ENCODE results near the gene PEDS1. TPM values are rescaled to one million over a fixed set of nuclear protein-coding genes. Genes with fewer than 3 reads are reported as not detected.
A peak's percentile ranks its signal among the peaks of the same experiment; 100 is the strongest.
"Not testable (repeated sequence)": the region's sequence is repeated elsewhere in the genome, so short reads cannot be mapped to it uniquely, and the experiment has no call there.

The PEDS1 gene
- total RNA-seq, 2 donors from 2014 or later = 21.2 to 34.3 TPM

GRCh38 chr20:50110141-50111047 lies 43.1 kb downstream of the PEDS1 start:
- Histone ChIP-seq H3K4me3 (peak overlapping the region; percentile 91), H3K9me3 (no peaks in the 10 kb centered on the region), H3K36me3 (no peaks in the 10 kb centered on the region), H3K27me3 (replicated peaks; ENCODE audit: insufficient read depth) (no peaks in the 10 kb centered on the region), H3K27ac (peak overlapping the region in 1 of 2 donors; percentile 95), H3K4me1 (ENCODE audit: control insufficient read depth in 1 of 2, low read depth in 2 of 2) (peaks cover 32 to 87% of the 10 kb centered on the region in 2 donors)
- DNase-seq (ENCODE audit: low spot score) = no peak
- no peak for TF ChIP-seq CTCF (IDR thresholded peaks at IDR 0.05)
- ATAC-seq (ENCODE audit: insufficient number of reproducible peaks, low FRiP score, low read depth) = no peak

- ATAC-seq (ENCODE audit: insufficient number of reproducible peaks, low FRiP score, low read depth) (no peak), DNase-seq (ENCODE audit: low spot score) (no peak)
- Histone ChIP-seq H3K4me3 (no peak overlapping the region), H3K36me3 (no peaks in the 10 kb centered on the region), H3K9me3 (no peaks in the 10 kb centered on the region), H3K27me3 (replicated peaks; ENCODE audit: insufficient read depth) (no peaks in the 10 kb centered on the region), H3K27ac (peak overlapping the region in 1 of 2 donors; percentile 4), H3K4me1 (ENCODE audit: control insufficient read depth in 1 of 2, low read depth in 2 of 2) (peaks cover 32 to 81% of the 10 kb centered on the region in 2 donors)
- no peak for TF ChIP-seq CTCF (IDR thresholded peaks at IDR 0.05)
Measured at GRCh38 chr20:50108556-50109235, 44.8 kb downstream of the PEDS1 start.

GRCh38 chr20:50107796-50108331 lies 45.7 kb downstream of the PEDS1 start:
- Histone ChIP-seq H3K4me1 (ENCODE audit: control insufficient read depth in 1 of 2, low read depth in 2 of 2) (peaks cover 39 to 84% of the 10 kb centered on the region in 2 donors), H3K36me3 (no peaks in the 10 kb centered on the region), H3K4me3 (no peak overlapping the region), H3K27ac (peak overlapping the region in 1 of 2 donors; percentile 4), H3K9me3 (no peaks in the 10 kb centered on the region), H3K27me3 (replicated peaks; ENCODE audit: insufficient read depth) (no peaks in the 10 kb centered on the region)
- no peak for TF ChIP-seq CTCF (IDR thresholded peaks at IDR 0.05)
- no peak for ATAC-seq (ENCODE audit: insufficient number of reproducible peaks, low FRiP score, low read depth)
- no peak for DNase-seq (ENCODE audit: low spot score)

- DNase-seq (ENCODE audit: low spot score) = no peak
- no peak for TF ChIP-seq CTCF (IDR thresholded peaks at IDR 0.05)
- no peaks in the 10 kb centered on the region for H3K36me3 ChIP-seq
- H3K27ac ChIP-seq = peak overlapping the region in 1 of 2 donors; percentile 4
- H3K4me3 ChIP-seq = no peak overlapping the region
- no peaks in the 10 kb centered on the region for H3K9me3 ChIP-seq
- H3K4me1 ChIP-seq (ENCODE audit: control insufficient read depth in 1 of 2, low read depth in 2 of 2) = peaks cover 43 to 84% of the 10 kb centered on the region in 2 donors
- ATAC-seq (ENCODE audit: insufficient number of reproducible peaks, low FRiP score, low read depth) = no peak
- H3K27me3 ChIP-seq (replicated peaks; ENCODE audit: insufficient read depth) = no peaks in the 10 kb centered on the region
Measured at GRCh38 chr20:50107086-50107660, 46.4 kb downstream of the PEDS1 start.

GRCh38 chr20:50106669-50107068 lies 46.9 kb downstream of the PEDS1 start:
- Histone ChIP-seq H3K4me1 (ENCODE audit: control insufficient read depth in 1 of 2, low read depth in 2 of 2) (peaks cover 39 to 83% of the 10 kb centered on the region in 2 donors), H3K27ac (peak overlapping the region in 1 of 2 donors; percentile 14)
- not testable (repeated sequence) for H3K4me3 ChIP-seq; H3K9me3 ChIP-seq; H3K36me3 ChIP-seq; H3K27me3 ChIP-seq (replicated peaks; ENCODE audit: insufficient read depth); ATAC-seq (ENCODE audit: insufficient number of reproducible peaks, low FRiP score, low read depth); DNase-seq (ENCODE audit: low spot score)

Other genes with a start within 250 kb of the PEDS1 start
- 1 to 10 TPM; 3.9 to 7.3 TPM for gene SPATA2, start 238.2 kb downstream of the PEDS1 start, total RNA-seq
- 100 to 1,000 TPM in 1 of 2 donors, 10 to 100 TPM in 1; 82.4 to 128 TPM for gene RNF114, start 217.3 kb downstream of the PEDS1 start, total RNA-seq
- 10 to 100 TPM; 13.0 to 19.1 TPM for gene SNAI1, start 170.7 kb downstream of the PEDS1 start, total RNA-seq
- gene UBE2V1, start 40.6 kb downstream of the PEDS1 start, total RNA-seq = 10 to 100 TPM; 91.7 to 98.4 TPM
- 100 to 1,000 TPM; 113 to 255 TPM for gene CEBPB, start 37.1 kb upstream of the PEDS1 start, total RNA-seq